A549 (cell line): ENCODE data around the gene TRIM56. TPM values are rescaled to one million over a fixed set of nuclear protein-coding genes. Genes with fewer than 3 reads are reported as not detected.

Experiments
- ATAC-seq, 2 experiments: fragments of 200-7000 bp in 1 of 2; fragments of >200 bp in 1 of 2; cut with Nextera tagmentation in 1 of 2; cut with Tn5 transposase in 1 of 2; 3 replicates each; pipeline versions ENCODE4 v1.8.0 to v1.9.1; 2018 to 2020; ENCODE audit warnings: mild to moderate bottlenecking in 1 of 2, moderate library complexity in 1 of 2
- CTCF ChIA-PET: fragments of 300-600 bp; sonication (Branson Sonifier 250); formaldehyde crosslinking; extraction: SDS; loops from one replicate; lab custom pipeline; 2021; ENCODE audit warnings: antibody characterized with exemption, inconsistent platforms; lab: Yijun Ruan, JAX
- POLR2A ChIA-PET: fragments of 350-600 bp; formaldehyde crosslinking; extraction: SDS; loops from one replicate; lab custom pipeline; 2021; ENCODE audit warnings: antibody characterized with exemption, inconsistent platforms; lab: Yijun Ruan, JAX
- DNase-seq, 2 experiments: peaks; one replicate each; pipeline versions ENCODE4 v3.0.0 to v3.0.0-alpha.2; 2011 to 2016; ENCODE audit warnings: low read depth in 1 of 2, low spot score in 1 of 2
- FAIRE-seq: peaks from 2 replicates; lab custom pipeline; 2011; peaks lifted over from hg19 to GRCh38; lab: Jason Lieb, UNC
- H3K27ac ChIP-seq, 2 experiments: fragments of >200 bp; sonication (Bioruptor Twin); formaldehyde crosslinking; 3 replicates each; pipeline ENCODE4 v1.5.1; 2016 to 2017
- H3K4me1 ChIP-seq: fragments of >200 bp; sonication (Bioruptor Twin); formaldehyde crosslinking; 3 replicates; pipeline ENCODE4 v1.6.1; 2016
- H3K4me2 ChIP-seq: fragments of >200 bp; sonication (Bioruptor Twin); formaldehyde crosslinking; 3 replicates; pipeline ENCODE4 v1.6.1; 2016
- H3K4me3 ChIP-seq: fragments of >200 bp; sonication (Bioruptor Twin); formaldehyde crosslinking; 3 replicates; pipeline ENCODE4 v1.5.1; 2016
- H3K9me3 ChIP-seq: fragments of >200 bp; sonication (Bioruptor Twin); formaldehyde crosslinking; 3 replicates; pipeline ENCODE4 v1.6.1; 2016
- BCL3 ChIP-seq: fragments of >200 bp; sonication (Bioruptor Twin); formaldehyde crosslinking; IDR thresholded peaks from 3 replicates; pipeline ENCODE4 v1.6.1; 2016
- CBX8 ChIP-seq: fragments of 200-600 bp; sonication (generic); IDR thresholded peaks from 2 replicates; pipeline ENCODE4 v1.6.1; 2016
- E2F6 ChIP-seq: IDR thresholded peaks from 2 replicates; pipeline ENCODE4 v1.6.1; 2012; ENCODE audit warnings: low read depth, borderline replicate concordance
- EHF ChIP-seq: fragments of 250-450 bp; sonication (Bioruptor Pico); IDR thresholded peaks from 2 replicates; pipeline ENCODE4 v1.5.0; 2020; ENCODE audit warnings: mild to moderate bottlenecking
- FOSB ChIP-seq: fragments of 250-450 bp; sonication (Bioruptor Pico); IDR thresholded peaks from 2 replicates; pipeline ENCODE4 v1.5.0; 2020; ENCODE audit warnings: mild to moderate bottlenecking, moderate library complexity
- GATA3 ChIP-seq: IDR thresholded peaks from 2 replicates; pipeline ENCODE4 v1.6.1; 2012; ENCODE audit warnings: borderline replicate concordance
- HMGXB4 ChIP-seq: fragments of 250-450 bp; sonication (Bioruptor Pico); IDR thresholded peaks from 2 replicates; pipeline ENCODE4 v1.5.0; 2021; ENCODE audit warnings: mild to moderate bottlenecking, moderate library complexity, borderline replicate concordance
- HOXA7 ChIP-seq: fragments of 250-450 bp; sonication (Bioruptor Pico); IDR thresholded peaks from 2 replicates; pipeline ENCODE4 v1.5.0; 2020; ENCODE audit warnings: mild to moderate bottlenecking, moderate library complexity
- HOXB13 ChIP-seq: fragments of 250-450 bp; sonication (Bioruptor Pico); IDR thresholded peaks from 2 replicates; pipeline ENCODE4 v1.5.0; 2020; ENCODE audit warnings: low read depth, mild to moderate bottlenecking, moderate library complexity
- HOXB5 ChIP-seq: fragments of 250-450 bp; sonication (Bioruptor Pico); IDR thresholded peaks from 2 replicates; pipeline ENCODE4 v1.5.0; 2020; ENCODE audit warnings: mild to moderate bottlenecking, moderate library complexity
- KDM1A ChIP-seq: fragments of 200-600 bp; sonication (generic); IDR thresholded peaks from 2 replicates; pipeline ENCODE4 v1.6.1; 2016; ENCODE audit warnings: low read depth, mild to moderate bottlenecking
- MAFK ChIP-seq: fragments of 450-650 bp; IDR thresholded peaks from 2 replicates; pipeline ENCODE4 v1.6.1; 2014; ENCODE audit not compliant: partially characterized antibody
- NPAS2 ChIP-seq: fragments of 250-450 bp; sonication (Bioruptor Pico); IDR thresholded peaks from 2 replicates; pipeline ENCODE4 v1.8.0; 2022; ENCODE audit warnings: mild to moderate bottlenecking, moderate library complexity, borderline replicate concordance
- NR3C1 ChIP-seq: fragments of >200 bp; sonication (Bioruptor Twin); formaldehyde crosslinking; IDR thresholded peaks from 3 replicates; pipeline ENCODE4 v1.6.1; 2017
- RARB ChIP-seq: fragments of 250-450 bp; sonication (Bioruptor Pico); IDR thresholded peaks from 2 replicates; pipeline ENCODE4 v1.8.0; 2021; ENCODE audit warnings: mild to moderate bottlenecking, moderate library complexity
- TFCP2L1 ChIP-seq: fragments of 250-450 bp; sonication (Bioruptor Pico); IDR thresholded peaks from 2 replicates; pipeline ENCODE4 v1.5.0; 2021; ENCODE audit warnings: mild to moderate bottlenecking
- TP53 ChIP-seq: fragments of 250-450 bp; sonication (Bioruptor Pico); IDR thresholded peaks from 2 replicates; pipeline ENCODE4 v1.5.0; 2021; ENCODE audit warnings: mild to moderate bottlenecking, moderate library complexity
- USF2 ChIP-seq: fragments of 450-650 bp; IDR thresholded peaks from 2 replicates; pipeline ENCODE4 v1.6.1; 2014; ENCODE audit warnings: antibody characterized with exemption
- ZFP36 ChIP-seq: fragments of 450-650 bp; IDR thresholded peaks from 2 replicates; pipeline ENCODE4 v1.6.1; 2014; ENCODE audit warnings: borderline replicate concordance; ENCODE audit not compliant: partially characterized antibody
- ZNF302 ChIP-seq: fragments of 250-450 bp; sonication (Bioruptor Pico); IDR thresholded peaks from 2 replicates; pipeline ENCODE4 v1.9.0; 2021; ENCODE audit warnings: inconsistent platforms, mild to moderate bottlenecking, moderate library complexity
- whole genome bisulfite sequencing: methylation state at CpG from one replicate; pipeline ENCODE4 v1.1.6; 2017; ENCODE audit errors: missing lambda C conversion rate; 5-methylcytosine and 5-hydroxymethylcytosine counted together
- polyA plus RNA-seq, 4 experiments: library from polyadenylated mRNA; depleted of rRNA in 3 of 4; stranded (reverse); fragments of >200 nt; fragmentation: RNase III in 1 of 4; extraction: RNeasy Plus Mini Kit Qiagen cat#74134 plus additional on column Dnase treatment in 1 of 4; gene quantifications; 2 replicates in 3 of 4; 3 replicates in 1 of 4; pipeline ENCODE4 v1.2.3, GENCODE V29; 2011 to 2017

TRIM56 gene
- polyA plus RNA-seq, 2 of the 4 experiments (the other 2 are of a cell fraction): 3.9 to 16.5 TPM

- DNase-seq (no peak), ATAC-seq (no peak), FAIRE-seq (no peak)
- Histone ChIP-seq H3K4me2 (no peak overlapping the region), H3K4me1 (peaks cover 51% of the 10 kb centered on the region), H3K27ac (peak overlapping the region; percentile 55 to 94; a peak in 4 of 6 replicates), H3K4me3 (no peak overlapping the region), H3K9me3 (no peaks in the 10 kb centered on the region)
- 74% methylated on average over 6 of the region's 6 CpGs for WGBS
- ChIA-PET CTCF (interaction anchor here (1.3 to 20.0 kb wide), 8 partner anchors 9 to 186 kb away, joined by 3 to 600 read pairs (median 10); partner anchors contain the start of genes SERPINE1 and TRIM56), POLR2A (interaction anchor here (0.6 to 1.7 kb wide), 2 partner anchors 30 to 1997 kb away, joined by 3 to 12 read pairs; partner anchors contain the start of gene SERPINE1)
- TF ChIP-seq ZFP36 (peak; percentile 69), KDM1A (peak; percentile 58; the same call in 1 of the 2 replicates), RARB (CRISPR knock-in tag) (no peak)
Observed at GRCh38 chr7:101096331-101096956, 11.2 kb downstream of the TRIM56 start.

- WGBS: 91% methylated on average over 5 of the region's 5 CpGs
- DNase-seq: no peak
- Histone ChIP-seq H3K4me3 (no peak overlapping the region), H3K27ac (peak overlapping the region; percentile 55 to 94; a peak in 5 of 6 replicates), H3K4me2 (no peak overlapping the region), H3K4me1 (peaks cover 56% of the 10 kb centered on the region)
- ATAC-seq: no peak
- POLR2A ChIA-PET: interaction anchor here (0.6 to 1.7 kb wide), 2 partner anchors 30 to 1998 kb away, joined by 3 to 12 read pairs; partner anchors contain the start of gene SERPINE1
- no peak for FAIRE-seq
- TF ChIP-seq HOXB5 (CRISPR knock-in tag): no peak
- TF ChIP-seq, all 56 proteins: peak for 0
- H3K9me3 ChIP-seq: no peaks in the 10 kb centered on the region
- CTCF ChIA-PET: interaction anchor here (1.3 to 20.0 kb wide), 5 partner anchors 11 to 186 kb away, joined by 3 to 600 read pairs (median 10); partner anchors contain the start of genes SERPINE1 and TRIM56
Observed at GRCh38 chr7:101096957-101097347, 11.7 kb downstream of the TRIM56 start.

- H3K4me3 ChIP-seq: no peak overlapping the region
- ATAC-seq: no peak
- H3K9me3 ChIP-seq: no peaks in the 10 kb centered on the region
- TF ChIP-seq BCL3 (no peak), HMGXB4 (CRISPR knock-in tag) (no peak), EHF (CRISPR knock-in tag) (no peak), ZFP36 (peak; percentile 86)
- FAIRE-seq: no peak
- WGBS: 86% methylated on average over 4 of the region's 4 CpGs
- no peak for DNase-seq
- peaks cover 62% of the 10 kb centered on the region for H3K4me1 ChIP-seq
- H3K27ac ChIP-seq: peak overlapping the region; percentile 55 to 94; a peak in 5 of 6 replicates
- CTCF ChIA-PET: interaction anchor here (1.0 to 20.0 kb wide), 7 partner anchors 11 to 185 kb away, joined by 3 to 600 read pairs (median 7); partner anchors contain the start of genes SERPINE1 and TRIM56
- POLR2A ChIA-PET: no interaction called here
- H3K4me2 ChIP-seq: no peak overlapping the region
Observed at GRCh38 chr7:101097561-101097960, 12.3 kb downstream of the TRIM56 start.

- DNase-seq (peak; percentile 91 to 98), ATAC-seq (peak; percentile 90 to 96), FAIRE-seq (no peak)
- ChIA-PET POLR2A (interaction anchor here (0.8 to 3.5 kb wide), 6 partner anchors 9 to 38 kb away, joined by 4 to 41 read pairs (median 13); partner anchors contain the start of genes SERPINE1 and TRIM56), CTCF (interaction anchor here (0.9 to 20.0 kb wide), 8 partner anchors 8 to 144 kb away, joined by 3 to 600 read pairs (median 4); partner anchors contain the start of genes FIS1 and SERPINE1)
- Histone ChIP-seq H3K4me1 (peaks cover 69% of the 10 kb centered on the region), H3K9me3 (no peaks in the 10 kb centered on the region), H3K4me3 (no peak overlapping the region; the same call in 2 of the 3 replicates), H3K27ac (peak overlapping the region; percentile 94 to 99), H3K4me2 (peak overlapping the region; percentile 73)
- WGBS: 2% methylated on average over 24 of the region's 26 CpGs
- TF ChIP-seq ZFP36 (peak; percentile 95), ZNF302 (CRISPR knock-in tag) (peak; percentile 87), RARB (CRISPR knock-in tag) (0 out of 2 replicates have a peak, but pooled peaks have one; percentile 61), GATA3 (peak; percentile 96), E2F6 (peak; percentile 59), HOXA7 (CRISPR knock-in tag) (0 out of 2 replicates have a peak, but pooled peaks have one; percentile 83), USF2 (peak; percentile 45; the same call in 1 of the 2 replicates), NR3C1 (no peak), TP53 (CRISPR knock-in tag) (0 out of 2 replicates have a peak, but pooled peaks have one; percentile 3), HOXB5 (CRISPR knock-in tag) (peak; percentile 70), EHF (CRISPR knock-in tag) (peak; percentile 82; the same call in 1 of the 2 replicates), NPAS2 (0 out of 2 replicates have a peak, but pooled peaks have one; percentile 72), FOSB (CRISPR knock-in tag) (peak; percentile 78; the same call in 1 of the 2 replicates), TFCP2L1 (CRISPR knock-in tag) (0 out of 2 replicates have a peak, but pooled peaks have one; percentile 64), MAFK (peak; percentile 100), HOXB13 (CRISPR knock-in tag) (peak; percentile 84), CBX8 (no peak)
Observed at GRCh38 chr7:101099969-101100781, 14.9 kb downstream of the TRIM56 start.
